Purkinje cell (primary cell): ENCODE data around the gene AWAT1. TPM values are rescaled to one million over a fixed set of nuclear protein-coding genes. Genes with fewer than 3 reads are reported as not detected.

Source experiments
- polyA plus RNA-seq: library from polyadenylated mRNA; unstranded; fragments of >200 nt; fragmentation: Nextera tagmentation; gene quantifications from 2 replicates; pipeline ENCODE4 v1.2.1, GENCODE V29; 2014

The AWAT1 gene
- polyA plus RNA-seq: not detected in 2 replicates

GRCh38 chrX:70234355-70234754 lies at the start of gene AWAT1:
TSS of gene AWAT1 (plus strand) at chrX:70234655. CDS start at chrX:70234696, 41 bp downstream.

GRCh38 chrX:70260104-70260503 lies 25.6 kb downstream of the AWAT1 start, which contains the start of gene P2RY4:
TSS of gene P2RY4 (minus strand) at chrX:70260204. CDS start at chrX:70259624, 580 bp downstream.

GRCh38 chrX:70268034-70268433 lies 33.6 kb downstream of the AWAT1 start, which contains the start of gene ARR3:
TSS of gene ARR3 (plus strand) at chrX:70268334. CDS start at chrX:70269386, 1,052 bp downstream.

GRCh38 chrX:70281951-70282350 lies 47.5 kb downstream of the AWAT1 start, which contains the start of gene RAB41:
TSS of gene RAB41 (plus strand) at chrX:70282172. CDS start at chrX:70282218, 46 bp downstream.

Other genes with a start within 250 kb of the AWAT1 start
- gene AWAT2, start 184.7 kb upstream of the AWAT1 start, polyA plus RNA-seq: not detected in 2 replicates
- not detected in 2 replicates for gene OTUD6A, start 172.2 kb upstream of the AWAT1 start, polyA plus RNA-seq
- gene IGBP1, start 101.2 kb upstream of the AWAT1 start, polyA plus RNA-seq: 95.5 and 108 TPM in 2 replicates
- gene DGAT2L6, start 57.2 kb upstream of the AWAT1 start, polyA plus RNA-seq: not detected in 2 replicates
- not detected in 2 replicates for gene P2RY4, start 25.5 kb downstream of the AWAT1 start, polyA plus RNA-seq
- gene ARR3, start 33.7 kb downstream of the AWAT1 start, polyA plus RNA-seq: 0.39 TPM in 1 of 2 replicates, not detected in the other
- gene RAB41, start 47.5 kb downstream of the AWAT1 start, polyA plus RNA-seq: 0.69 TPM in 1 of 2 replicates, not detected in the other
- gene PDZD11, start 55.3 kb downstream of the AWAT1 start, polyA plus RNA-seq: 351 and 377 TPM in 2 replicates
- gene KIF4A, start 55.4 kb downstream of the AWAT1 start, polyA plus RNA-seq: 0.07 TPM in 1 of 2 replicates, not detected in the other
- 1.0 TPM in 1 of 2 replicates, not detected in the other for gene GDPD2, start 188.7 kb downstream of the AWAT1 start, polyA plus RNA-seq
- gene DLG3, start 210.2 kb downstream of the AWAT1 start, polyA plus RNA-seq: 5.3 and 8.9 TPM in 2 replicates